CD14-positive monocyte (primary cell): Measurements from ENCODE around the gene SORBS1. TPM values are rescaled to one million over a fixed set of nuclear protein-coding genes. Genes with fewer than 3 reads are reported as not detected.

Source experiments
- DNase-seq, 3 donors: peaks; one replicate each; pipeline ENCODE4 v3.0.0-alpha.2; 2011 to 2022
- H2AFZ ChIP-seq: 2 replicates; pipeline ENCODE4 v1.6.0; 2012; ENCODE audit warnings: mild to moderate bottlenecking, low read depth, low read length, inconsistent platforms; ENCODE audit not compliant: insufficient read depth, poor library complexity, severe bottlenecking
- H3K27ac ChIP-seq, 2 donors: 1 replicate in 1 of 2; 2 replicates in 1 of 2; pipeline ENCODE4 v1.5.1; 2012 to 2013; ENCODE audit warnings: low read length in 2 of 2, control low read depth in 1 of 2, inconsistent platforms in 1 of 2, low read depth in 1 of 2, mild to moderate bottlenecking in 1 of 2
- H3K27me3 ChIP-seq, 2 donors: one replicate each; pipeline versions ENCODE4 v1.6.0 to v1.6.1; 2011 to 2013; ENCODE audit warnings: low read length in 2 of 2; ENCODE audit not compliant: control insufficient read depth in 2 of 2, insufficient read depth in 2 of 2
- H3K36me3 ChIP-seq, 2 donors: replicated peaks in 1 of 2; 1 replicate in 1 of 2; 2 replicates in 1 of 2; pipeline versions ENCODE4 v1.5.1 to v1.6.1; 2012 to 2013; ENCODE audit warnings: low read length in 2 of 2, control low read depth in 1 of 2, inconsistent platforms in 1 of 2, mild to moderate bottlenecking in 1 of 2; ENCODE audit not compliant: insufficient read depth in 2 of 2, control insufficient read depth in 1 of 2
- H3K4me1 ChIP-seq, 2 donors: 1 replicate in 1 of 2; 2 replicates in 1 of 2; pipeline versions ENCODE4 v1.5.1 to v1.6.1; 2012 to 2013; ENCODE audit warnings: low read length in 2 of 2, control low read depth in 1 of 2, inconsistent platforms in 1 of 2, mild to moderate bottlenecking in 1 of 2, moderate library complexity in 1 of 2; ENCODE audit not compliant: insufficient read depth in 2 of 2, control insufficient read depth in 1 of 2
- H3K4me2 ChIP-seq: replicated peaks from 2 replicates; pipeline ENCODE3; 2012; ENCODE audit warnings: low read length, moderate library complexity, mild to moderate bottlenecking; ENCODE audit not compliant: poor library complexity, severe bottlenecking; ENCODE audit errors: extremely low read depth
- H3K4me3 ChIP-seq, 3 experiments: fragments of 200-600 bp in 1 of 3; sonication (generic) in 1 of 3; replicated peaks in 1 of 3; 1 replicate in 2 of 3; 2 replicates in 1 of 3; pipeline ENCODE4 v1.5.1; 2011 to 2013; ENCODE audit warnings: low read length in 3 of 3, mild to moderate bottlenecking in 3 of 3, control low read depth in 2 of 3, low read depth in 2 of 3, inconsistent platforms in 1 of 3, moderate library complexity in 1 of 3
- H3K79me2 ChIP-seq: 2 replicates; pipeline ENCODE4 v1.6.0; 2012; ENCODE audit warnings: mild to moderate bottlenecking, control low read depth, inconsistent platforms, low read length, moderate library complexity; ENCODE audit not compliant: insufficient read depth
- H3K9ac ChIP-seq: 2 replicates; pipeline ENCODE4 v1.6.0; 2017; ENCODE audit warnings: low read length, mild to moderate bottlenecking; ENCODE audit not compliant: insufficient read depth, poor library complexity, severe bottlenecking
- H3K9me3 ChIP-seq, 2 donors: replicated peaks in 1 of 2; 1 replicate in 1 of 2; 2 replicates in 1 of 2; pipeline versions ENCODE4 v1.5.1 to v1.6.1; 2012 to 2013; ENCODE audit warnings: low read length in 2 of 2, control low read depth in 1 of 2; ENCODE audit not compliant: control insufficient read depth in 1 of 2, insufficient read depth in 1 of 2
- H4K20me1 ChIP-seq: 2 replicates; pipeline ENCODE4 v1.6.0; 2012; ENCODE audit warnings: mild to moderate bottlenecking, low read length, control low read depth, moderate library complexity; ENCODE audit not compliant: insufficient read depth
- H3K27ac Mint-ChIP-seq, 7 donors: one replicate each; pipeline ENCODE4 v1.8.0; 2020; ENCODE audit warnings: mild to moderate bottlenecking in 7 of 7, mixed read lengths in 7 of 7, moderate library complexity in 6 of 7, inconsistent platforms in 2 of 7
- H3K27me3 Mint-ChIP-seq, 3 donors: one replicate each; pipeline ENCODE4 v1.8.0; 2021 to 2022; ENCODE audit warnings: low read depth in 3 of 3, mild to moderate bottlenecking in 3 of 3, mixed read lengths in 3 of 3, moderate library complexity in 3 of 3, inconsistent platforms in 1 of 3
- H3K36me3 Mint-ChIP-seq, 2 donors: one replicate each; pipeline ENCODE4 v1.8.0; 2020; ENCODE audit warnings: mixed read lengths in 2 of 2, inconsistent platforms in 1 of 2, mild to moderate bottlenecking in 1 of 2
- H3K4me1 Mint-ChIP-seq: one replicate; pipeline ENCODE4 v1.8.0; 2020; ENCODE audit warnings: mild to moderate bottlenecking, mixed read lengths
- H3K4me3 Mint-ChIP-seq, 2 donors: one replicate each; pipeline ENCODE4 v1.8.0; 2020; ENCODE audit warnings: mild to moderate bottlenecking in 2 of 2, mixed read lengths in 2 of 2, moderate library complexity in 1 of 2
- H3K9me3 Mint-ChIP-seq, 7 donors: one replicate each; pipeline ENCODE4 v1.8.0; 2020 to 2022; ENCODE audit warnings: mixed read lengths in 7 of 7, mild to moderate bottlenecking in 6 of 7, moderate library complexity in 6 of 7, inconsistent platforms in 2 of 7
- WGBS: methylation state at CpG from one replicate; pipeline ENCODE4 v1.1.5; 2013; ENCODE audit warnings: missing lambda C conversion rate; ENCODE audit not compliant: insufficient coverage; 5-methylcytosine and 5-hydroxymethylcytosine counted together
- intact Hi-C, 2 donors: fragments of 100-400 bp; cut with micrococcal nuclease; formaldehyde crosslinking; loops; one replicate each; pipeline versions ENCODE4 v1.15.0 to v1.15.1; 2023
- polyA plus RNA-seq, 3 donors: library from polyadenylated mRNA; depleted of rRNA in 1 of 3; unstranded in 2 of 3; stranded (reverse) in 1 of 3; fragments of 300-500 nt in 2 of 3; fragments of >200 nt in 1 of 3; fragmentation: Illumina TruSeq in 2 of 3; gene quantifications; 1 replicate in 2 of 3; 2 replicates in 1 of 3; pipeline ENCODE4 v1.2.3, GENCODE V29; 2012 to 2021
- TF ChIP-seq, protein P1 (sequence below): fragments of 200-600 bp; IDR thresholded peaks from one replicate; pipeline ENCODE4 v1.8.0; 2022; ENCODE audit warnings: antibody characterized with exemption, mild to moderate bottlenecking

Gene SORBS1
- polyA plus RNA-seq, 3 donors: 0.08 to 0.15 TPM; not detected in 1

DNA sequence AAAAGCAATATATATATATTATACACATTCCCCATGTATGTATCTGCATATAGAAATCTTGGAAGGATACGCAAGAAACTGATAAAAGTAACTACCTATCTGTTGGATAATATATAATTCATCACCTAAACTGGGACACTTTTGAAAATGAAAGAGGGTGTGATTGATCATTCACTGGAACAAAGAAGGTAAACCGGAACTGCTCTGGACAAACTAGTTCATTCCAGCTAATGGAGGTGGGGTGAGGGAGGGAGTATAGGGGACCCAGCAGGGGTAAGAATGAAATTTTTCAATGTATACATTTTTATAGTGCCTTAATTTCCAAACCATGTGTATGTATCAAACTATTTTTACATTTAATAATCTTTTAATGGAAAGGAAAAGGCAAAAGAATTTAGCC lies 25.6 kb downstream of the SORBS1 start:
- H3K27me3 Mint-ChIP-seq: peaks cover 4 to 6% (median 4%) of the 10 kb centered on the region in 3 donors
- H3K9ac ChIP-seq: no peak overlapping the region
- H3K27ac Mint-ChIP-seq: no peak overlapping the region
- no peaks in the 10 kb centered on the region for H3K79me2 ChIP-seq
- intact Hi-C loops: no loop called here
- TF ChIP-seq, protein P1, sequence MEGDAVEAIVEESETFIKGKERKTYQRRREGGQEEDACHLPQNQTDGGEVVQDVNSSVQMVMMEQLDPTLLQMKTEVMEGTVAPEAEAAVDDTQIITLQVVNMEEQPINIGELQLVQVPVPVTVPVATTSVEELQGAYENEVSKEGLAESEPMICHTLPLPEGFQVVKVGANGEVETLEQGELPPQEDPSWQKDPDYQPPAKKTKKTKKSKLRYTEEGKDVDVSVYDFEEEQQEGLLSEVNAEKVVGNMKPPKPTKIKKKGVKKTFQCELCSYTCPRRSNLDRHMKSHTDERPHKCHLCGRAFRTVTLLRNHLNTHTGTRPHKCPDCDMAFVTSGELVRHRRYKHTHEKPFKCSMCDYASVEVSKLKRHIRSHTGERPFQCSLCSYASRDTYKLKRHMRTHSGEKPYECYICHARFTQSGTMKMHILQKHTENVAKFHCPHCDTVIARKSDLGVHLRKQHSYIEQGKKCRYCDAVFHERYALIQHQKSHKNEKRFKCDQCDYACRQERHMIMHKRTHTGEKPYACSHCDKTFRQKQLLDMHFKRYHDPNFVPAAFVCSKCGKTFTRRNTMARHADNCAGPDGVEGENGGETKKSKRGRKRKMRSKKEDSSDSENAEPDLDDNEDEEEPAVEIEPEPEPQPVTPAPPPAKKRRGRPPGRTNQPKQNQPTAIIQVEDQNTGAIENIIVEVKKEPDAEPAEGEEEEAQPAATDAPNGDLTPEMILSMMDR: no peak
- no peaks in the 10 kb centered on the region for H3K36me3 ChIP-seq
- H3K4me2 ChIP-seq: no peak overlapping the region
- no CpG with 5 or more reads among the region's 2 CpGs for WGBS
- H3K36me3 Mint-ChIP-seq: no peaks in the 10 kb centered on the region
- no peaks in the 10 kb centered on the region for H4K20me1 ChIP-seq
- H3K4me3 ChIP-seq: no peak overlapping the region
- no peaks in the 10 kb centered on the region for H3K9me3 ChIP-seq
- H3K27me3 ChIP-seq: no peaks in the 10 kb centered on the region
- no peaks in the 10 kb centered on the region for H3K4me1 ChIP-seq
- H3K4me1 Mint-ChIP-seq: peaks cover 3% of the 10 kb centered on the region
- H3K9me3 Mint-ChIP-seq: no peaks in the 10 kb centered on the region
- no peak overlapping the region for H2AFZ ChIP-seq
- no peak for DNase-seq
- H3K4me3 Mint-ChIP-seq: no peak overlapping the region
- H3K27ac ChIP-seq: no peak overlapping the region

DNA sequence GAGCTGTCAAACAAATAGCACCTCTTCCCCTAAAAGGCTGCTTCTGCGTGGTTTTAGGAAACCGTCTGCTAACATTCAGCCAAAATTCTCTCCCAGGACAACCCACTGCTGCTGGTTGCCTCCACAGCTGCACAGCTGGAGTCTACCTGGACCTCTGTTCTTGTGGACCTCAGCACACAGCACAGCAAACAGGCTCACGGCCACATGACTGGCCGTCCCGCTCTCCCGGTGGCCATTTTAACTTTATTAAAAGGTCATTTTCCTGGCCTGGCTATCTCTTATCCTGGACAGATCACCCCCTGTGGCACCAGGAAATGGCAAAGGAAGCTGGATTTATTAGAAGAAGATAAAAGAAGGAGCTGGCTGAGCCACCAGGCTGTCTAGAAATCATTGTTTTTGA lies 27.6 kb downstream of the SORBS1 start:
- no peak overlapping the region for H3K4me3 ChIP-seq
- H3K36me3 Mint-ChIP-seq: no peaks in the 10 kb centered on the region
- peaks cover 3 to 6% (median 6%) of the 10 kb centered on the region in 3 donors for H3K27me3 Mint-ChIP-seq
- no peaks in the 10 kb centered on the region for H3K36me3 ChIP-seq
- H3K9me3 ChIP-seq: no peaks in the 10 kb centered on the region
- no peak overlapping the region for H3K4me3 Mint-ChIP-seq
- H4K20me1 ChIP-seq: no peaks in the 10 kb centered on the region
- TF ChIP-seq, protein P1: no peak
- no peak for DNase-seq
- no peaks in the 10 kb centered on the region for H3K79me2 ChIP-seq
- 73% methylated on average over 3 of the region's 6 CpGs for WGBS
- no peaks in the 10 kb centered on the region for H3K9me3 Mint-ChIP-seq
- H3K4me1 ChIP-seq: no peaks in the 10 kb centered on the region
- no peak overlapping the region for H2AFZ ChIP-seq
- H3K4me1 Mint-ChIP-seq: peaks cover 3% of the 10 kb centered on the region
- intact Hi-C loops: no loop called here
- no peak overlapping the region for H3K4me2 ChIP-seq
- no peaks in the 10 kb centered on the region for H3K27me3 ChIP-seq
- H3K9ac ChIP-seq: no peak overlapping the region
- no peak overlapping the region for H3K27ac ChIP-seq
- H3K27ac Mint-ChIP-seq: no peak overlapping the region
